ENCODE measurements around the gene WDR62. TPM values are rescaled to one million over a fixed set of nuclear protein-coding genes. Genes with fewer than 3 reads are reported as not detected.

The WDR62 gene
- total and polyA plus RNA-seq, 10 of the 15 experiments (the other 5 are each of a cell fraction or from before 2014, with no cell fraction given), result 0.08 to 20.6 (median 10.9) TPM

GRCh38 chr19:36081894-36082293 lies 27.2 kb downstream of the WDR62 start (continued):
- TF ChIP-seq E2F8 (IDR thresholded peaks at IDR 0.05; ENCODE audit: low read depth, partially characterized antibody) (no peak), PML (IDR thresholded peaks at IDR 0.05; ENCODE audit: low read length) (no peak)

GRCh38 chr19:36082916-36083315 lies 28.2 kb downstream of the WDR62 start:
- Histone ChIP-seq H4K20me1 (ENCODE audit: control insufficient read depth, insufficient read depth) (no peaks in the 10 kb centered on the region), H3K27me3 (replicated peaks in 1 of 2; ENCODE audit: control insufficient read depth in 2 of 2, insufficient read depth in 2 of 2, low read length in 1 of 2) (no peaks in the 10 kb centered on the region), H3K27ac (ENCODE audit: control insufficient read depth, insufficient read depth) (no peak overlapping the region), H3K4me3 (no peak overlapping the region), H3K9ac (ENCODE audit: control insufficient read depth, insufficient read depth, low read length) (no peak overlapping the region), H3K4me1 (ENCODE audit: control insufficient read depth, insufficient read depth, low read length) (no peaks in the 10 kb centered on the region), H3K4me2 (ENCODE audit: control insufficient read depth, insufficient read depth) (no peak overlapping the region), H3K36me3 (ENCODE audit: control insufficient read depth in 2 of 2, insufficient read depth in 2 of 2, low read length in 1 of 2) (peaks cover 24 to 27% of the 10 kb centered on the region in 2 experiments; a peak in 3 of 4 replicates), H3K79me2 (ENCODE audit: control insufficient read depth, insufficient read depth, low read length) (no peaks in the 10 kb centered on the region), H3K9me3 (replicated peaks; ENCODE audit: control insufficient read depth, insufficient read depth, low read length) (no peaks in the 10 kb centered on the region), H2AFZ (ENCODE audit: control insufficient read depth, low read depth, low read length) (no peak overlapping the region)
- in situ Hi-C loops (cut with MboI), result no loop called here
- ChIA-PET SMC1A (ENCODE audit: uncharacterized antibody, unreplicated experiment) (no interaction called here), CTCF (no interaction called here), POLR2A (no interaction called here), RAD21 (ENCODE audit: unreplicated experiment) (no interaction called here)
- 85% methylated on average over 13 of the region's 13 CpGs for WGBS (ENCODE audit: insufficient coverage, insufficient replicate concordance, low lambda C conversion rate, missing lambda C conversion rate)
- TF ChIP-seq SMC3 (IDR thresholded peaks at IDR 0.05; ENCODE audit: borderline replicate concordance, low read length), result no peak
- TF ChIP-seq CREM (IDR thresholded peaks at IDR 0.05; ENCODE audit: low read depth), result no peak
- TF ChIP-seq ESRRA (IDR thresholded peaks at IDR 0.05; ENCODE audit: low read length), result no peak
- no peak for TF ChIP-seq IKZF1 (conservative IDR thresholded peaks at IDR 0.05)
- TF ChIP-seq TCF7 (IDR thresholded peaks at IDR 0.05; ENCODE audit: borderline replicate concordance), result no peak
- TF ChIP-seq ZNF217 (IDR thresholded peaks at IDR 0.05), result no peak
- TF ChIP-seq E2F4 (IDR thresholded peaks at IDR 0.05; ENCODE audit: low read depth, low read length), result no peak
- TF ChIP-seq MYC (IDR thresholded peaks at IDR 0.05; ENCODE audit: insufficient read depth, insufficient read length, insufficient replicate concordance, low read length, severe bottlenecking), result no peak
- TF ChIP-seq CBX3 (IDR thresholded peaks at IDR 0.05; ENCODE audit: borderline replicate concordance, low read depth), result no peak
- intact Hi-C loops (cut with micrococcal nuclease; ENCODE audit: unreplicated experiment), result no loop called here
- DNase-seq (ENCODE audit: low read depth, low spot score), result no peak
- BruUV-seq (replicated peaks), result no TSS peak
- ATAC-seq, result no peak
- no peak for FAIRE-seq
